HCT116 (cell line): ENCODE results near the gene RASGRF1. TPM values are rescaled to one million over a fixed set of nuclear protein-coding genes. Genes with fewer than 3 reads are reported as not detected.

Source experiments
- ATAC-seq: fragments of 200-7000 bp; cut with Tn5 transposase; 2 replicates; pipeline ENCODE4 v1.9.1; 2020; ENCODE audit warnings: mild to moderate bottlenecking, moderate library complexity
- BruUV-seq: library from RNA; stranded (reverse); fragments of 400-500 nt; replicated peaks from 2 replicates; lab custom pipeline; 2021; lab: Mats Ljungman, UMichigan
- CTCF ChIA-PET: fragments of 300-600 bp; sonication (Branson Sonifier 250); formaldehyde crosslinking; loops from one replicate; lab custom pipeline; 2021; ENCODE audit warnings: antibody characterized with exemption; lab: Charles Lee
- POLR2A ChIA-PET: fragments of 300-600, 350-600 bp; sonication (Branson Sonifier 250); formaldehyde crosslinking; loops from one replicate; lab custom pipeline; 2021; ENCODE audit warnings: antibody characterized with exemption; lab: Charles Lee
- RAD21 ChIA-PET, 2 experiments: fragments of 300-600 bp; sonication (Branson Sonifier 250); formaldehyde crosslinking; loops; one replicate each; lab custom pipeline; 2023; ENCODE audit warnings: low total read pairs in 2 of 2; ENCODE audit not compliant: uncharacterized antibody in 2 of 2, unreplicated experiment in 2 of 2, low non-redundant PET in 1 of 2; lab: Charles Lee
- DNase-seq: peaks from one replicate; pipeline ENCODE4 v3.0.0-alpha.2; 2010; ENCODE audit warnings: low read depth, low spot score
- H2AFZ ChIP-seq: fragments of 200-600 bp; shearing (Covaris generic), sonication (generic); 2 replicates; pipeline ENCODE4 v1.6.1; 2017; ENCODE audit warnings: low read depth, mixed run types, mixed read lengths, antibody characterized with exemption, low read length; ENCODE audit not compliant: poor library complexity, severe bottlenecking
- H3K27ac ChIP-seq: 2 replicates; pipeline ENCODE4 v1.5.1; 2012; ENCODE audit warnings: low read depth, low read length
- H3K27me3 ChIP-seq: fragments of 200-600 bp; sonication (generic); 2 replicates; pipeline ENCODE4 v1.6.1; 2016; ENCODE audit warnings: mixed run types, low read length, mixed read lengths; ENCODE audit not compliant: insufficient read depth
- H3K36me3 ChIP-seq, 2 experiments: fragments of 200-500 bp in 1 of 2; fragments of 200-600 bp in 1 of 2; sonication (Bioruptor generic) in 1 of 2; sonication (generic) in 1 of 2; 2 replicates each; pipeline versions ENCODE4 v1.5.1 to v1.6.1; 2014 to 2016; ENCODE audit warnings: low read length in 2 of 2, inconsistent platforms in 1 of 2, mixed read lengths in 1 of 2, mixed run types in 1 of 2; ENCODE audit not compliant: insufficient read depth in 2 of 2, control insufficient read depth in 1 of 2
- H3K4me1 ChIP-seq, 2 experiments: fragments of 200-600 bp in 1 of 2; sonication (generic) in 1 of 2; 2 replicates each; pipeline versions ENCODE4 v1.5.1 to v1.6.1; 2012 to 2017; ENCODE audit warnings: low read length in 2 of 2, inconsistent platforms in 1 of 2, mild to moderate bottlenecking in 1 of 2, mixed read lengths in 1 of 2, mixed run types in 1 of 2, moderate library complexity in 1 of 2; ENCODE audit not compliant: insufficient read depth in 2 of 2, control insufficient read depth in 1 of 2
- H3K4me2 ChIP-seq: fragments of 200-600 bp; sonication (generic); 2 replicates; pipeline ENCODE4 v1.6.1; 2017; ENCODE audit warnings: mixed run types, low read length, mixed read lengths
- H3K4me3 ChIP-seq, 2 experiments: fragments of 200-600 bp in 1 of 2; sonication (generic) in 1 of 2; replicated peaks in 1 of 2; 2 replicates each; pipeline ENCODE4 v1.5.1; 2011 to 2016; ENCODE audit warnings: low read length in 2 of 2, control low read depth in 1 of 2, low read depth in 1 of 2, mild to moderate bottlenecking in 1 of 2, mixed read lengths in 1 of 2, mixed run types in 1 of 2
- H3K79me2 ChIP-seq: fragments of 200-600 bp; sonication (generic); 2 replicates; pipeline ENCODE4 v1.6.1; 2017; ENCODE audit warnings: mild to moderate bottlenecking, mixed run types, low read length, moderate library complexity, mixed read lengths; ENCODE audit not compliant: insufficient read depth
- H3K9ac ChIP-seq: fragments of 200-600 bp; sonication (generic); 2 replicates; pipeline ENCODE4 v1.6.1; 2016; ENCODE audit warnings: low read length, mixed read lengths
- H3K9me2 ChIP-seq: fragments of 200-600 bp; sonication (generic), shearing (Covaris generic); 2 replicates; pipeline ENCODE4 v1.6.1; 2017; ENCODE audit warnings: mixed run types, mild to moderate bottlenecking, moderate library complexity; ENCODE audit not compliant: insufficient read depth
- H3K9me3 ChIP-seq, 2 experiments: fragments of 200-500 bp in 1 of 2; fragments of 200-600 bp in 1 of 2; sonication (Bioruptor generic) in 1 of 2; sonication (generic) in 1 of 2; 2 replicates each; pipeline ENCODE4 v1.6.1; 2014 to 2017; ENCODE audit warnings: low read length in 2 of 2, mixed read lengths in 2 of 2, inconsistent platforms in 1 of 2, low read depth in 1 of 2, mild to moderate bottlenecking in 1 of 2, mixed run types in 1 of 2, moderate library complexity in 1 of 2; ENCODE audit not compliant: control insufficient read depth in 1 of 2, insufficient read depth in 1 of 2
- H4K20me1 ChIP-seq: fragments of 200-600 bp; sonication (generic), shearing (Covaris generic); 2 replicates; pipeline ENCODE4 v1.6.1; 2017; ENCODE audit warnings: mixed run types, mild to moderate bottlenecking, moderate library complexity; ENCODE audit not compliant: insufficient read depth
- ATF3 ChIP-seq: IDR thresholded peaks from 2 replicates; pipeline ENCODE4 v1.6.1; 2012
- CEBPB ChIP-seq: IDR thresholded peaks from 2 replicates; pipeline ENCODE4 v1.6.1; 2012; ENCODE audit warnings: low read depth
- CTCF ChIP-seq, 3 experiments: fragments of 200-600 bp in 1 of 3; sonication (generic) in 1 of 3; IDR thresholded peaks in 2 of 3; conservative IDR thresholded peaks in 1 of 3; 2 replicates each; pipeline ENCODE4 v1.5.1; 2012 to 2017; ENCODE audit warnings: low read depth in 2 of 3, low read length in 2 of 3, antibody characterized with exemption in 1 of 3, borderline replicate concordance in 1 of 3, control low read depth in 1 of 3, mild to moderate bottlenecking in 1 of 3, mixed read lengths in 1 of 3, mixed run types in 1 of 3, moderate library complexity in 1 of 3; ENCODE audit not compliant: insufficient read depth in 1 of 3
- EGR1 ChIP-seq: IDR thresholded peaks from 2 replicates; pipeline ENCODE4 v1.6.1; 2012; ENCODE audit warnings: low read depth
- ELF1 ChIP-seq: IDR thresholded peaks from 2 replicates; pipeline ENCODE4 v1.6.1; 2012; ENCODE audit warnings: low read depth, borderline replicate concordance
- FOSL1 ChIP-seq: IDR thresholded peaks from 2 replicates; pipeline ENCODE4 v1.6.1; 2012; ENCODE audit warnings: low read depth
- JUND ChIP-seq: IDR thresholded peaks from 2 replicates; pipeline ENCODE4 v1.6.1; 2012
- RAD21 ChIP-seq: IDR thresholded peaks from 2 replicates; pipeline ENCODE4 v1.6.1; 2012; ENCODE audit warnings: low read depth, mild to moderate bottlenecking
- SIN3A ChIP-seq: IDR thresholded peaks from 2 replicates; pipeline ENCODE4 v1.6.1; 2012; ENCODE audit warnings: low read depth
- YY1 ChIP-seq: IDR thresholded peaks from 2 replicates; pipeline ENCODE4 v1.6.1; 2011; ENCODE audit warnings: low read length, low read depth, moderate library complexity, mild to moderate bottlenecking; ENCODE audit not compliant: insufficient replicate concordance; ENCODE audit errors: extremely low read depth
- ZBTB33 ChIP-seq: IDR thresholded peaks from 2 replicates; pipeline ENCODE4 v1.6.1; 2011; ENCODE audit warnings: mild to moderate bottlenecking, low read length, moderate library complexity; ENCODE audit not compliant: insufficient replicate concordance; ENCODE audit errors: extremely low read depth
- ZFX ChIP-seq: fragments of 450-650 bp; IDR thresholded peaks from 2 replicates; pipeline ENCODE4 v1.6.1; 2017
- intact Hi-C: fragments of 100-400 bp; cut with micrococcal nuclease; formaldehyde crosslinking; loops from 2 replicates; pipeline ENCODE4 v1.10.0; 2022
- total RNA-seq: library from RNA; stranded (reverse); gene quantifications from one replicate; pipeline ENCODE4 v1.2.1, GENCODE V29; 2021; ENCODE audit not compliant: unreplicated experiment

Gene RASGRF1
- total RNA-seq, 1 experiment from 2014 or later, result 2.4 TPM

GRCh38 chr15:78989701-78990240 is 100.8 kb downstream of the RASGRF1 start:
- Histone ChIP-seq H3K27me3 (no peaks in the 10 kb centered on the region), H4K20me1 (no peaks in the 10 kb centered on the region), H3K4me2 (no peak overlapping the region), H3K79me2 (no peaks in the 10 kb centered on the region), H2AFZ (no peak overlapping the region), H3K4me1 (peaks cover 12 to 20% of the 10 kb centered on the region in 2 experiments), H3K9ac (no peak overlapping the region), H3K36me3 (no peaks in the 10 kb centered on the region), H3K4me3 (no peak overlapping the region), H3K27ac (no peak overlapping the region), H3K9me3 (no peaks in the 10 kb centered on the region), H3K9me2 (no peaks in the 10 kb centered on the region)
- BruUV-seq, result no TSS peak
- intact Hi-C loops, result no loop called here
- TF ChIP-seq ZBTB33, result no peak
- ChIA-PET CTCF (interaction anchor here (1.0 kb wide), 1 partner anchor 195 kb away, joined by 3 read pairs; no protein-coding TSS in a partner anchor), POLR2A (interaction anchor here (1.3 kb wide), 1 partner anchor 10 kb away, joined by 3 read pairs; no protein-coding TSS in a partner anchor), RAD21 (no interaction called here)
- ATAC-seq, result no peak
- DNase-seq, result no peak

GRCh38 chr15:78988361-78988911 is 102.1 kb downstream of the RASGRF1 start:
- CTCF ChIA-PET, result interaction anchor here (0.9 to 1.1 kb wide), 3 partner anchors 9 to 196 kb away, joined by 3 to 8 read pairs (median 3); no protein-coding TSS in a partner anchor
- intact Hi-C loops, result no loop called here
- POLR2A ChIA-PET, result interaction anchor here (1.2 to 1.3 kb wide), 2 partner anchors 9 to 11 kb away, joined by 3 to 6 read pairs; no protein-coding TSS in a partner anchor
- H3K4me1 ChIP-seq, result peaks cover 12 to 20% of the 10 kb centered on the region in 2 experiments
- H4K20me1 ChIP-seq, result no peaks in the 10 kb centered on the region
- H3K27me3 ChIP-seq, result no peaks in the 10 kb centered on the region
- H3K9me2 ChIP-seq, result no peaks in the 10 kb centered on the region
- H3K9ac ChIP-seq, result peak overlapping the region; percentile 27
- DNase-seq, result peak; percentile 54
- peak overlapping the region; percentile 47 for H3K4me2 ChIP-seq
- H3K79me2 ChIP-seq, result no peaks in the 10 kb centered on the region
- H3K4me3 ChIP-seq, result no peak overlapping the region
- H3K36me3 ChIP-seq, result no peaks in the 10 kb centered on the region
- RAD21 ChIA-PET, result no interaction called here
- H3K9me3 ChIP-seq, result no peaks in the 10 kb centered on the region
- BruUV-seq, result no TSS peak
- no peak overlapping the region for H2AFZ ChIP-seq
- peak overlapping the region; percentile 6; the same call in 1 of the 2 replicates for H3K27ac ChIP-seq
- ATAC-seq, result peak; percentile 85
- TF ChIP-seq JUND (no peak; the same call in 1 of the 2 replicates), CEBPB (no peak), ZBTB33 (no peak), ATF3 (no peak), ELF1 (no peak), YY1 (no peak), RAD21 (no peak), FOSL1 (peak; percentile 78), SIN3A (no peak), CTCF (IDR thresholded peaks at IDR 0.05 in 2 of 3, conservative IDR thresholded peaks at IDR 0.05 in 1 of 3; ENCODE audit: borderline replicate concordance in 1 of 3, insufficient read depth in 1 of 3, low read depth in 2 of 3, low read length in 2 of 3) (no peak), ZFX (0 out of 2 replicates have a peak, but pooled peaks have one; percentile 15), EGR1 (no peak)
